ENCODE measurements around the gene CRLF1. TPM values are rescaled to one million over a fixed set of nuclear protein-coding genes. Genes with fewer than 3 reads are reported as not detected.

CRLF1 gene
- total RNA-seq, 1 experiment from 2014 or later: not detected

DNA sequence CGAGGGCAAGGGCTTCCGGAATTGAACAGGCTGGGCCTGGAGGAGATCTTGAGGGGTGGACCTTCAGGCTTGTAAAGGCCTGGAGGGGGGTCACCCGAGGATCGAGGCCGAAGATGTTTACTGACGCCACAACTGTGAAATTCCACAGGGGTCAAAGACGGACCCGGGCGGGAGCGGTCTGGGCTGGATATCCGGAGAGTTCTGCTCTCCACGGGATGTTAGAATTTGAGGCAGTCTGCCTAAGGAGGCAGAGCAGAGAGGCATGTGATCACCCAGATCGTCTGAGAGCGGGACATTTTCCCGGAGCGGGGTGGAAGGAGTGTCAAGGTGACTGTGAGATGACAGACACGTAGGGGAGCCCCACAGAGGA is 43.4 kb upstream of the CRLF1 start:
- Histone ChIP-seq H3K36me3 (ENCODE audit: insufficient read depth, low read length) (no peaks in the 10 kb centered on the region), H3K27me3 (ENCODE audit: low read length) (no peaks in the 10 kb centered on the region), H3K9ac (ENCODE audit: low read length) (no peak overlapping the region), H3K27ac (ENCODE audit: low read length) (no peak overlapping the region), H3K4me1 (ENCODE audit: low read length) (no peaks in the 10 kb centered on the region), H3K9me2 (replicated peaks; ENCODE audit: insufficient read depth, low read length) (no peaks in the 10 kb centered on the region), H3K79me2 (ENCODE audit: low read length) (no peaks in the 10 kb centered on the region), H3K9me3 (ENCODE audit: low read length) (no peaks in the 10 kb centered on the region), H3K4me2 (ENCODE audit: low read depth, low read length, poor library complexity, severe bottlenecking) (no peak overlapping the region), H4K20me1 (ENCODE audit: insufficient read depth, low read depth, low read length) (peaks cover 42% of the 10 kb centered on the region), H2AFZ (ENCODE audit: low read length) (no peak overlapping the region), H3K4me3 (ENCODE audit: low read length) (no peak overlapping the region)
- DNase-seq: no peak

GRCh38 chr19:18649371-18650020 is 42.9 kb upstream of the CRLF1 start:
- H3K79me2 ChIP-seq (ENCODE audit: low read length): no peaks in the 10 kb centered on the region
- no peak overlapping the region for H3K27ac ChIP-seq (ENCODE audit: low read length)
- H3K9me3 ChIP-seq (ENCODE audit: low read length): no peaks in the 10 kb centered on the region
- no peak overlapping the region for H2AFZ ChIP-seq (ENCODE audit: low read length)
- H3K9me2 ChIP-seq (replicated peaks; ENCODE audit: insufficient read depth, low read length): no peaks in the 10 kb centered on the region
- H4K20me1 ChIP-seq (ENCODE audit: insufficient read depth, low read depth, low read length): peaks cover 42% of the 10 kb centered on the region
- no peak overlapping the region for H3K9ac ChIP-seq (ENCODE audit: low read length)
- no peak overlapping the region for H3K4me3 ChIP-seq (ENCODE audit: low read length)
- H3K4me1 ChIP-seq (ENCODE audit: low read length): no peaks in the 10 kb centered on the region
- no peak overlapping the region for H3K4me2 ChIP-seq (ENCODE audit: low read depth, low read length, poor library complexity, severe bottlenecking)
- DNase-seq: no peak
- no peaks in the 10 kb centered on the region for H3K36me3 ChIP-seq (ENCODE audit: insufficient read depth, low read length)
- H3K27me3 ChIP-seq (ENCODE audit: low read length): no peaks in the 10 kb centered on the region

DNA sequence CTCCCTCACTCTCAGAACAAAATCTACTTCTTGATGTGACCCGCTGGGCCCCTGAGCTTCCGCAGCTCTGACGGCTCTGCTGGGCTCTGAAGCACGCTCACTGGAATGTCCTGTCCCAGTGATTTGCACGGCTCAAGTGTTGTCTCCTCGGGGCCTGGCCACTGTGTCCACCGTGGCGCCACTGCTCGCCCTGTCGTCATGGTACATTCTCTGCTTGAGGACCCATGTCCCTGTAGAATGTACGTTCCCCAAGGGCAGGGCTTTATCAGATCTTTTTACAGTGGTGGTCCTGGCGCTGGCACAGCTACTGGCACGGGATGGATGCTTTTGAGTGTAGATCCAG is 42.3 kb upstream of the CRLF1 start:
- Histone ChIP-seq H3K27me3 (ENCODE audit: low read length) (no peaks in the 10 kb centered on the region), H3K36me3 (ENCODE audit: insufficient read depth, low read length) (no peaks in the 10 kb centered on the region), H2AFZ (ENCODE audit: low read length) (no peak overlapping the region), H3K9me3 (ENCODE audit: low read length) (no peaks in the 10 kb centered on the region), H3K9me2 (replicated peaks; ENCODE audit: insufficient read depth, low read length) (no peaks in the 10 kb centered on the region), H3K4me1 (ENCODE audit: low read length) (no peaks in the 10 kb centered on the region), H3K4me3 (ENCODE audit: low read length) (no peak overlapping the region), H4K20me1 (ENCODE audit: insufficient read depth, low read depth, low read length) (peaks cover 46% of the 10 kb centered on the region), H3K9ac (ENCODE audit: low read length) (no peak overlapping the region), H3K79me2 (ENCODE audit: low read length) (no peaks in the 10 kb centered on the region), H3K4me2 (ENCODE audit: low read depth, low read length, poor library complexity, severe bottlenecking) (no peak overlapping the region), H3K27ac (ENCODE audit: low read length) (no peak overlapping the region)
- DNase-seq: no peak

GRCh38 chr19:18647807-18648206 is 41.2 kb upstream of the CRLF1 start:
- Histone ChIP-seq H4K20me1 (ENCODE audit: insufficient read depth, low read depth, low read length) (peaks cover 46% of the 10 kb centered on the region), H3K4me1 (ENCODE audit: low read length) (no peaks in the 10 kb centered on the region), H3K79me2 (ENCODE audit: low read length) (no peaks in the 10 kb centered on the region), H3K36me3 (ENCODE audit: insufficient read depth, low read length) (no peaks in the 10 kb centered on the region), H3K27ac (ENCODE audit: low read length) (no peak overlapping the region), H3K4me2 (ENCODE audit: low read depth, low read length, poor library complexity, severe bottlenecking) (no peak overlapping the region), H3K9me3 (ENCODE audit: low read length) (no peaks in the 10 kb centered on the region), H3K9ac (ENCODE audit: low read length) (no peak overlapping the region), H3K4me3 (ENCODE audit: low read length) (no peak overlapping the region), H3K9me2 (replicated peaks; ENCODE audit: insufficient read depth, low read length) (no peaks in the 10 kb centered on the region), H2AFZ (ENCODE audit: low read length) (no peak overlapping the region), H3K27me3 (ENCODE audit: low read length) (no peaks in the 10 kb centered on the region)
- DNase-seq: no peak

DNA sequence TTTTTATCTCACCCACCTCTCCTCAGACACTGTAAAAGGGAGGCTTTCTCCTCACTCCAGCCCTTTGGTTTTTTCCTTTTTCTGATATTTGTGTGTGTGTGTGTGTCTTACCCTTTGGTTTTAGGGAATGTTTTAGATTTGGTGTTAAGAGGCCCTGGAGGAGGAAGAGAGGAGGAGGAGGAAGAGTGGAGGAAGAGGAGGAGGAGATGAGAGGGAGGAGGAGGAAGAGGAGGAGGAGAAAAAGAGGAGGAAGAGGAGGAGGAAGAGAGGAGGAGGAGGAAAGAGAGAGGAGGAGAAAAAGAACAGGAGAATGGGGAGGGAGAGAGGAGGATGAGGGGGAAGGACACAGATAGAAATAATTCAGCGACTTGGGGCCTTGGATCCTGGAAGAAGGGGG is 40.8 kb upstream of the CRLF1 start:
- Histone ChIP-seq H3K4me2 (ENCODE audit: low read depth, low read length, poor library complexity, severe bottlenecking) (no peak overlapping the region), H4K20me1 (ENCODE audit: insufficient read depth, low read depth, low read length) (peaks cover 44% of the 10 kb centered on the region), H3K36me3 (ENCODE audit: insufficient read depth, low read length) (no peaks in the 10 kb centered on the region), H3K27ac (ENCODE audit: low read length) (no peak overlapping the region), H3K9me2 (replicated peaks; ENCODE audit: insufficient read depth, low read length) (no peaks in the 10 kb centered on the region), H3K4me3 (ENCODE audit: low read length) (no peak overlapping the region), H3K9ac (ENCODE audit: low read length) (no peak overlapping the region), H2AFZ (ENCODE audit: low read length) (no peak overlapping the region), H3K79me2 (ENCODE audit: low read length) (no peaks in the 10 kb centered on the region), H3K9me3 (ENCODE audit: low read length) (no peaks in the 10 kb centered on the region), H3K4me1 (ENCODE audit: low read length) (no peaks in the 10 kb centered on the region), H3K27me3 (ENCODE audit: low read length) (no peaks in the 10 kb centered on the region)
- DNase-seq: no peak

- no peaks in the 10 kb centered on the region for H3K4me1 ChIP-seq (ENCODE audit: low read length)
- H3K4me2 ChIP-seq (ENCODE audit: low read depth, low read length, poor library complexity, severe bottlenecking): no peak overlapping the region
- peaks cover 41% of the 10 kb centered on the region for H4K20me1 ChIP-seq (ENCODE audit: insufficient read depth, low read depth, low read length)
- DNase-seq: no peak
- H2AFZ ChIP-seq (ENCODE audit: low read length): no peak overlapping the region
- no peaks in the 10 kb centered on the region for H3K9me2 ChIP-seq (replicated peaks; ENCODE audit: insufficient read depth, low read length)
- H3K27ac ChIP-seq (ENCODE audit: low read length): no peak overlapping the region
- H3K9me3 ChIP-seq (ENCODE audit: low read length): no peaks in the 10 kb centered on the region
- H3K4me3 ChIP-seq (ENCODE audit: low read length): no peak overlapping the region
- no peaks in the 10 kb centered on the region for H3K79me2 ChIP-seq (ENCODE audit: low read length)
- no peaks in the 10 kb centered on the region for H3K36me3 ChIP-seq (ENCODE audit: insufficient read depth, low read length)
- no peak overlapping the region for H3K9ac ChIP-seq (ENCODE audit: low read length)
- H3K27me3 ChIP-seq (ENCODE audit: low read length): no peaks in the 10 kb centered on the region
Measured at GRCh38 chr19:18646535-18647370, 40.2 kb upstream of the CRLF1 start.

- Histone ChIP-seq H3K4me3 (ENCODE audit: low read length) (no peak overlapping the region), H3K9ac (ENCODE audit: low read length) (no peak overlapping the region), H3K27ac (ENCODE audit: low read length) (no peak overlapping the region), H3K9me3 (ENCODE audit: low read length) (no peaks in the 10 kb centered on the region), H3K4me1 (ENCODE audit: low read length) (no peaks in the 10 kb centered on the region), H3K27me3 (ENCODE audit: low read length) (no peaks in the 10 kb centered on the region), H3K36me3 (ENCODE audit: insufficient read depth, low read length) (no peaks in the 10 kb centered on the region), H4K20me1 (ENCODE audit: insufficient read depth, low read depth, low read length) (peaks cover 29% of the 10 kb centered on the region), H3K9me2 (replicated peaks; ENCODE audit: insufficient read depth, low read length) (no peaks in the 10 kb centered on the region), H3K79me2 (ENCODE audit: low read length) (no peaks in the 10 kb centered on the region), H3K4me2 (ENCODE audit: low read depth, low read length, poor library complexity, severe bottlenecking) (no peak overlapping the region), H2AFZ (ENCODE audit: low read length) (no peak overlapping the region)
- DNase-seq: no peak
Measured at GRCh38 chr19:18645035-18645511, 38.5 kb upstream of the CRLF1 start.

GRCh38 chr19:18644196-18645034 is 37.8 kb upstream of the CRLF1 start:
- H3K4me2 ChIP-seq (ENCODE audit: low read depth, low read length, poor library complexity, severe bottlenecking): no peak overlapping the region
- no peaks in the 10 kb centered on the region for H3K36me3 ChIP-seq (ENCODE audit: insufficient read depth, low read length)
- H3K9ac ChIP-seq (ENCODE audit: low read length): no peak overlapping the region
- no peaks in the 10 kb centered on the region for H3K4me1 ChIP-seq (ENCODE audit: low read length)
- no peaks in the 10 kb centered on the region for H3K9me2 ChIP-seq (replicated peaks; ENCODE audit: insufficient read depth, low read length)
- no peak overlapping the region for H3K4me3 ChIP-seq (ENCODE audit: low read length)
- H2AFZ ChIP-seq (ENCODE audit: low read length): no peak overlapping the region
- no peak overlapping the region for H3K27ac ChIP-seq (ENCODE audit: low read length)
- H3K9me3 ChIP-seq (ENCODE audit: low read length): no peaks in the 10 kb centered on the region
- no peaks in the 10 kb centered on the region for H3K27me3 ChIP-seq (ENCODE audit: low read length)
- peak; percentile 66 for DNase-seq
- H3K79me2 ChIP-seq (ENCODE audit: low read length): no peaks in the 10 kb centered on the region
- peaks cover 27% of the 10 kb centered on the region for H4K20me1 ChIP-seq (ENCODE audit: insufficient read depth, low read depth, low read length)

Data from Karpas-422 (cell line).